Gastroesophageal sphincter (tissue), 4 donors: Measurements from ENCODE around the gene ZNF354C. TPM values are rescaled to one million over a fixed set of nuclear protein-coding genes. Genes with fewer than 3 reads are reported as not detected.

Experiments used
- ATAC-seq: fragments of 150-250 bp; one replicate; pipeline ENCODE4 v1.9.1; 2016; ENCODE audit warnings: mild to moderate bottlenecking, moderate library complexity
- H3K27ac ChIP-seq, 4 donors: fragments of 200-600 bp; sonication (generic) in 3 of 4; 1 replicate in 3 of 4; 2 replicates in 1 of 4; pipeline ENCODE4 v1.5.1; 2016 to 2019
- H3K27me3 ChIP-seq: fragments of 200-600 bp; sonication (generic); one replicate; pipeline ENCODE4 v1.5.1; 2019
- H3K36me3 ChIP-seq, 2 donors: fragments of 200-600 bp; sonication (generic); one replicate each; pipeline ENCODE4 v1.5.1; 2019; ENCODE audit warnings: control low read depth in 1 of 2
- H3K4me1 ChIP-seq, 3 donors: fragments of 200-600 bp; sonication (generic); 1 replicate in 2 of 3; 2 replicates in 1 of 3; pipeline ENCODE4 v1.5.1; 2016 to 2019; ENCODE audit warnings: control low read depth in 2 of 3
- H3K4me3 ChIP-seq, 2 donors: fragments of 200-600 bp; sonication (generic); one replicate each; pipeline ENCODE4 v1.5.1; 2019; ENCODE audit warnings: mild to moderate bottlenecking in 1 of 2, moderate library complexity in 1 of 2
- H3K9me3 ChIP-seq, 3 donors: fragments of 200-600 bp; sonication (generic); one replicate each; pipeline ENCODE4 v1.5.1; 2017 to 2019; ENCODE audit warnings: control low read depth in 2 of 3
- EP300 ChIP-seq: sonication (generic); formaldehyde crosslinking; IDR thresholded peaks from one replicate; pipeline ENCODE4 v1.6.1; 2017; ENCODE audit warnings: antibody characterized with exemption, mild to moderate bottlenecking
- POLR2A ChIP-seq, 2 donors: fragments of 450-650 bp; IDR thresholded peaks; one replicate each; pipeline ENCODE4 v1.6.1; 2017; ENCODE audit warnings: antibody characterized with exemption in 2 of 2, mild to moderate bottlenecking in 2 of 2, moderate library complexity in 1 of 2
- POLR2AphosphoS5 ChIP-seq: sonication (generic); formaldehyde crosslinking; IDR thresholded peaks from one replicate; pipeline ENCODE4 v1.6.1; 2017; ENCODE audit warnings: antibody characterized with exemption
- WGBS, 2 donors: methylation state at CpG; one replicate each; pipeline ENCODE4 v1.1.5; 2018; ENCODE audit warnings: low coverage in 1 of 2; 5-methylcytosine and 5-hydroxymethylcytosine counted together
- total RNA-seq, 4 donors: library from RNA; depleted of rRNA; stranded (reverse); fragments of >200 nt; gene quantifications; one replicate each; pipeline ENCODE4 v1.1.0, GENCODE V29; 2016
- TF ChIP-seq, protein P1 (sequence below), 4 experiments: fragments of 200-600 bp in 2 of 4; fragments of 450-650 bp in 2 of 4; sonication (generic) in 1 of 4; IDR thresholded peaks; one replicate each; pipeline ENCODE4 v1.5.1; 2017 to 2019; ENCODE audit warnings: antibody characterized with exemption in 4 of 4, mild to moderate bottlenecking in 2 of 4, moderate library complexity in 2 of 4

Gene ZNF354C
- total RNA-seq, 4 donors from 2014 or later = 5.3 to 14.8 (median 6.9) TPM

GRCh38 chr5:179110528-179110927 lies 50.4 kb downstream of the ZNF354C start:
- 80% methylated on average over 4 of the region's 9 CpGs; no CpG with 5 or more reads in 1 of the 2 donors for WGBS, 2 donors
- H3K27ac ChIP-seq = no peak overlapping the region
- H3K36me3 ChIP-seq = peaks cover 0 to 17% of the 10 kb centered on the region in 2 donors

GRCh38 chr5:179111267-179112207 lies 51.4 kb downstream of the ZNF354C start:
- H3K9me3 ChIP-seq = peaks cover 0 to 96% (median 2%) of the 10 kb centered on the region in 3 donors
- H3K4me1 ChIP-seq = no peaks in the 10 kb centered on the region
- no peaks in the 10 kb centered on the region for H3K27me3 ChIP-seq
- 90 to 93% methylated on average over 3 to 16 of the region's 21 CpGs for WGBS, 2 donors
- no peak overlapping the region for H3K27ac ChIP-seq
- peaks cover 0 to 19% of the 10 kb centered on the region in 2 donors for H3K36me3 ChIP-seq
- TF ChIP-seq POLR2A (IDR thresholded peaks at IDR 0.05) = no peak
- H3K4me3 ChIP-seq = no peak overlapping the region
- ATAC-seq = no peak

More at GRCh38 chr5:179110528-179110927, 50.4 kb downstream of the ZNF354C start:
- Histone ChIP-seq H3K27me3 (no peaks in the 10 kb centered on the region), H3K4me1 (no peaks in the 10 kb centered on the region), H3K9me3 (peaks cover 0 to 87% (median 2%) of the 10 kb centered on the region in 3 donors), H3K4me3 (no peak overlapping the region)
- no peak for ATAC-seq
- TF ChIP-seq, protein P1, sequence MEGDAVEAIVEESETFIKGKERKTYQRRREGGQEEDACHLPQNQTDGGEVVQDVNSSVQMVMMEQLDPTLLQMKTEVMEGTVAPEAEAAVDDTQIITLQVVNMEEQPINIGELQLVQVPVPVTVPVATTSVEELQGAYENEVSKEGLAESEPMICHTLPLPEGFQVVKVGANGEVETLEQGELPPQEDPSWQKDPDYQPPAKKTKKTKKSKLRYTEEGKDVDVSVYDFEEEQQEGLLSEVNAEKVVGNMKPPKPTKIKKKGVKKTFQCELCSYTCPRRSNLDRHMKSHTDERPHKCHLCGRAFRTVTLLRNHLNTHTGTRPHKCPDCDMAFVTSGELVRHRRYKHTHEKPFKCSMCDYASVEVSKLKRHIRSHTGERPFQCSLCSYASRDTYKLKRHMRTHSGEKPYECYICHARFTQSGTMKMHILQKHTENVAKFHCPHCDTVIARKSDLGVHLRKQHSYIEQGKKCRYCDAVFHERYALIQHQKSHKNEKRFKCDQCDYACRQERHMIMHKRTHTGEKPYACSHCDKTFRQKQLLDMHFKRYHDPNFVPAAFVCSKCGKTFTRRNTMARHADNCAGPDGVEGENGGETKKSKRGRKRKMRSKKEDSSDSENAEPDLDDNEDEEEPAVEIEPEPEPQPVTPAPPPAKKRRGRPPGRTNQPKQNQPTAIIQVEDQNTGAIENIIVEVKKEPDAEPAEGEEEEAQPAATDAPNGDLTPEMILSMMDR (IDR thresholded peaks at IDR 0.05) = no peak
- TF ChIP-seq POLR2A (IDR thresholded peaks at IDR 0.05) = no peak
- no peak for TF ChIP-seq POLR2AphosphoS5
- TF ChIP-seq EP300 = no peak

DNA sequence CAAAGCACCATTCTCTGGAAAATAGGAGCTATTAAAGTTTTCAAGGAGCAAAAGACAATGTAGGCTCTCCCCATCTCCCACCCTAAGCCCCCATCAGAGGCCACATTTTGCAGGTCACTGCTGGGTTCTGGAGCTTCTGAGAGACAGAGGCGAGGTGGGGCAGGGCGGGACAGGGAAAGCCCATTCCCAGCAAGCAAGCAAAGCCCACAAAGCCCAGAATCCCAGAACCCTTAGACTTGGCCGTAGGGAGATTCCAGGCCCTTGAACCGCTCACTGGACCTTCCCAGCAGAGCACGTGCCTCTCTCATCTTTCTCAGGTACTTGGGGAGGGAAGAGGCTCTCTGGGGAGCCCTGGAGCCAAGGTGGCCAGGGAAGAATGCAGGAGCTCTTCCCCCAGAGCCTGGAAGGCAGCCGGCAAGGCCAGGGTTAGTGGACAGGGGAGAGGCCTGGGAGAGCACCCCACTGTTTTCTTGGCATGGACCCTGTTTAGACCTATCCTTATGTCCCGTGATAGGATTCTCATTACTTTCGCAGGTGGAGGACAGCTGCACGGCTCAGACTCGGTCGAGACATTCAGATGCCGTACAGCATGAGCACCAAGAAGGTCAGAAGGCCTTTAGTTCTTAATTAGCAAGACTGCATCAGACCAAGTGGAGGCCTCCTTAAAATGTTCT lies 52.4 kb downstream of the ZNF354C start:
- WGBS, 2 donors = 92 to 96% methylated on average over 2 to 6 of the region's 12 CpGs
- no peak for ATAC-seq
- Histone ChIP-seq H3K27ac (no peak overlapping the region), H3K9me3 (peaks cover 0 to 98% (median 2%) of the 10 kb centered on the region in 3 donors), H3K36me3 (peaks cover 0 to 19% of the 10 kb centered on the region in 2 donors), H3K4me1 (no peaks in the 10 kb centered on the region), H3K27me3 (no peaks in the 10 kb centered on the region), H3K4me3 (no peak overlapping the region)
- TF ChIP-seq POLR2AphosphoS5 (no peak), EP300 (no peak), POLR2A (IDR thresholded peaks at IDR 0.05) (no peak)
- TF ChIP-seq, protein P1 (IDR thresholded peaks at IDR 0.05) = no peak

- peaks cover 0 to 95% (median 2%) of the 10 kb centered on the region in 3 donors for H3K9me3 ChIP-seq
- peaks cover 0 to 19% of the 10 kb centered on the region in 2 donors for H3K36me3 ChIP-seq
- no peaks in the 10 kb centered on the region for H3K27me3 ChIP-seq
- ATAC-seq = no peak
- no peak overlapping the region for H3K27ac ChIP-seq
- 89 to 95% methylated on average over 9 to 11 of the region's 13 CpGs for WGBS, 2 donors
- no peak overlapping the region for H3K4me3 ChIP-seq
- H3K4me1 ChIP-seq = no peaks in the 10 kb centered on the region
- TF ChIP-seq, protein P1 (IDR thresholded peaks at IDR 0.05) = no peak
- TF ChIP-seq POLR2AphosphoS5 = no peak
- TF ChIP-seq POLR2A (IDR thresholded peaks at IDR 0.05) = no peak
- TF ChIP-seq EP300 = no peak
These were observed 53.0 kb downstream of the ZNF354C start for GRCh38 chr5:179113143-179113530.

GRCh38 chr5:179113945-179114641 lies 53.9 kb downstream of the ZNF354C start:
- ATAC-seq = no peak
- TF ChIP-seq EP300 (no peak), POLR2A (IDR thresholded peaks at IDR 0.05) (no peak), POLR2AphosphoS5 (no peak)
- TF ChIP-seq, protein P1 (IDR thresholded peaks at IDR 0.05) = no peak
- peaks cover 0 to 85% (median 2%) of the 10 kb centered on the region in 3 donors for H3K9me3 ChIP-seq
- no peak overlapping the region for H3K4me3 ChIP-seq
- 89 to 96% methylated on average over 3 to 5 of the region's 12 CpGs for WGBS, 2 donors
- peaks cover 0 to 19% of the 10 kb centered on the region in 2 donors for H3K36me3 ChIP-seq
- H3K27me3 ChIP-seq = no peaks in the 10 kb centered on the region
- H3K4me1 ChIP-seq = no peaks in the 10 kb centered on the region
- no peak overlapping the region for H3K27ac ChIP-seq
